Colonic mucosa (tissue), 4 donors: Measurements from ENCODE around the gene TRPM2. TPM values are rescaled to one million over a fixed set of nuclear protein-coding genes. Genes with fewer than 3 reads are reported as not detected.

Experiments used
- DNase-seq: peaks from one replicate; pipeline ENCODE4 v3.0.0-alpha.2; 2020
- H3K27ac ChIP-seq: fragments of 200-600 bp; one replicate; pipeline ENCODE4 v1.8.0; 2021
- H3K27me3 ChIP-seq: fragments of 200-600 bp; one replicate; pipeline ENCODE4 v1.8.0; 2021
- H3K36me3 ChIP-seq: fragments of 200-600 bp; one replicate; pipeline ENCODE4 v1.8.0; 2021
- H3K4me1 ChIP-seq: fragments of 200-600 bp; one replicate; pipeline ENCODE4 v1.8.0; 2021; ENCODE audit warnings: mild to moderate bottlenecking
- H3K4me3 ChIP-seq: fragments of 200-600 bp; one replicate; pipeline ENCODE4 v1.8.0; 2021
- H3K9ac ChIP-seq, 2 donors: one replicate each; pipeline ENCODE4 v1.7.0; 2013; ENCODE audit warnings: control low read depth in 2 of 2, low read depth in 2 of 2, low read length in 2 of 2
- H3K9me3 ChIP-seq: fragments of 200-600 bp; one replicate; pipeline ENCODE4 v1.8.0; 2021
- CTCF ChIP-seq: fragments of 200-600 bp; IDR thresholded peaks from one replicate; pipeline ENCODE4 v1.8.0; 2022; ENCODE audit warnings: antibody characterized with exemption, mild to moderate bottlenecking
- intact Hi-C: fragments of 100-400 bp; cut with DNase I; formaldehyde crosslinking; loops from one replicate; pipeline ENCODE4 v1.14.1; 2022
- total RNA-seq, 2 donors: library from RNA; stranded (reverse); fragmentation: NEBNext Ultra II Directional in 1 of 2; extraction: Animal tissue kit (Norgen Biotek cat#: 25700) in 1 of 2; gene quantifications; one replicate each; pipeline ENCODE4 v1.2.1, GENCODE V29; 2021
- donor health status: healthy.
- donor health status: DM: no; HTN: no; CAD: no.
- donor health status: DM: no; HTN: no; CAD: no.

Gene TRPM2
- total RNA-seq, 2 donors from 2014 or later, result 2.6 to 4.2 TPM

- no peaks in the 10 kb centered on the region for H3K4me1 ChIP-seq
- no peak overlapping the region for H3K4me3 ChIP-seq
- H3K36me3 ChIP-seq, result no peaks in the 10 kb centered on the region
- H3K27ac ChIP-seq, result no peak overlapping the region
- intact Hi-C loops, result no loop called here
- no peaks in the 10 kb centered on the region for H3K9me3 ChIP-seq
- H3K9ac ChIP-seq, result no peak overlapping the region
- no peak for TF ChIP-seq CTCF
- no peak for DNase-seq
- no peaks in the 10 kb centered on the region for H3K27me3 ChIP-seq
These were observed 21.3 kb downstream of the TRPM2 start for GRCh38 chr21:44374601-44375280.

- intact Hi-C loops, result no loop called here
- no peak for TF ChIP-seq CTCF
- H3K27ac ChIP-seq, result no peak overlapping the region
- no peaks in the 10 kb centered on the region for H3K36me3 ChIP-seq
- H3K9me3 ChIP-seq, result no peaks in the 10 kb centered on the region
- H3K27me3 ChIP-seq, result no peaks in the 10 kb centered on the region
- no peak overlapping the region for H3K4me3 ChIP-seq
- no peak overlapping the region for H3K9ac ChIP-seq
- no peak for DNase-seq
- H3K4me1 ChIP-seq, result no peaks in the 10 kb centered on the region
These were observed 21.8 kb downstream of the TRPM2 start for GRCh38 chr21:44375281-44375651.

- H3K9me3 ChIP-seq, result no peaks in the 10 kb centered on the region
- H3K4me3 ChIP-seq, result no peak overlapping the region
- intact Hi-C loops, result no loop called here
- H3K27ac ChIP-seq, result no peak overlapping the region
- H3K4me1 ChIP-seq, result no peaks in the 10 kb centered on the region
- H3K9ac ChIP-seq, result no peak overlapping the region
- no peak for DNase-seq
- H3K36me3 ChIP-seq, result no peaks in the 10 kb centered on the region
- TF ChIP-seq CTCF, result no peak
- no peaks in the 10 kb centered on the region for H3K27me3 ChIP-seq
These were observed 22.4 kb downstream of the TRPM2 start for GRCh38 chr21:44375761-44376241.

GRCh38 chr21:44376606-44377005 is 23.2 kb downstream of the TRPM2 start:
- no peak for DNase-seq
- H3K9ac ChIP-seq, result no peak overlapping the region
- no peak for TF ChIP-seq CTCF
- intact Hi-C loops, result no loop called here
- H3K4me1 ChIP-seq, result no peaks in the 10 kb centered on the region
- no peaks in the 10 kb centered on the region for H3K9me3 ChIP-seq
- no peak overlapping the region for H3K27ac ChIP-seq
- H3K36me3 ChIP-seq, result no peaks in the 10 kb centered on the region
- no peak overlapping the region for H3K4me3 ChIP-seq
- H3K27me3 ChIP-seq, result no peaks in the 10 kb centered on the region

- Histone ChIP-seq H3K4me3 (no peak overlapping the region), H3K27ac (no peak overlapping the region), H3K4me1 (no peaks in the 10 kb centered on the region), H3K9ac (no peak overlapping the region), H3K36me3 (no peaks in the 10 kb centered on the region), H3K27me3 (no peaks in the 10 kb centered on the region), H3K9me3 (no peaks in the 10 kb centered on the region)
- intact Hi-C loops, result no loop called here
- no peak for DNase-seq
- no peak for TF ChIP-seq CTCF
These were observed 23.9 kb downstream of the TRPM2 start for GRCh38 chr21:44377201-44377921.
